Testis (tissue), 3 donors: ENCODE measurements around the gene COL11A1. TPM values are rescaled to one million over a fixed set of nuclear protein-coding genes. Genes with fewer than 3 reads are reported as not detected.

ENCODE experiments used
- DNase-seq: peaks from one replicate; pipeline ENCODE4 v3.0.0-alpha.2; 2019
- H3K27ac ChIP-seq, 2 donors: fragments of 200-600 bp; sonication (generic); one replicate each; pipeline ENCODE4 v1.5.1; 2019
- H3K27me3 ChIP-seq: fragments of 200-600 bp; sonication (generic); one replicate; pipeline ENCODE4 v1.5.1; 2019
- H3K36me3 ChIP-seq: fragments of 200-600 bp; sonication (generic); one replicate; pipeline ENCODE4 v1.5.1; 2017; ENCODE audit warnings: low read depth; ENCODE audit errors: missing control alignments
- H3K4me1 ChIP-seq: fragments of 200-600 bp; sonication (generic); one replicate; pipeline ENCODE4 v1.5.1; 2019
- H3K4me3 ChIP-seq, 2 donors: fragments of 200-600 bp; sonication (generic); one replicate each; pipeline ENCODE4 v1.5.1; 2017 to 2019
- H3K9me3 ChIP-seq: fragments of 200-600 bp; sonication (generic); one replicate; pipeline ENCODE4 v1.5.1; 2017
- POLR2A ChIP-seq: fragments of 450-650 bp; IDR thresholded peaks from one replicate; pipeline ENCODE4 v1.6.1; 2017; ENCODE audit warnings: antibody characterized with exemption, mild to moderate bottlenecking, moderate library complexity
- WGBS, 2 donors: methylation state at CpG; one replicate each; pipeline ENCODE4 v1.1.5; 2018; 5-methylcytosine and 5-hydroxymethylcytosine counted together
- intact Hi-C: fragments of 100-400 bp; cut with DNase I; formaldehyde crosslinking; loops from one replicate; pipeline ENCODE4 v1.15.1; 2023; ENCODE audit warnings: low total_unique reads
- polyA plus RNA-seq: library from polyadenylated mRNA; stranded (reverse); fragments of 350-450 nt; fragmentation: Illumina TruSeq; extraction: RNeasy Lipid Tissue Mini Kit (QIAGEN cat#74804); gene quantifications from one replicate; pipeline ENCODE4 v1.2.3, GENCODE V29; 2014; ENCODE audit warnings: low read depth, low replicate concordance; ENCODE audit not compliant: insufficient read depth
- total RNA-seq, 2 donors: library from RNA; depleted of rRNA; stranded (reverse); fragments of >200 nt; gene quantifications; one replicate each; pipeline ENCODE4 v1.2.3, GENCODE V29; 2016
- TF ChIP-seq, protein P1 (sequence below), 3 experiments: fragments of 450-650 bp in 2 of 3; fragments of 200-600 bp in 1 of 3; sonication (generic) in 1 of 3; IDR thresholded peaks; one replicate each; pipeline ENCODE4 v1.5.1; 2016 to 2019; ENCODE audit warnings: antibody characterized with exemption in 3 of 3, mild to moderate bottlenecking in 2 of 3, moderate library complexity in 1 of 3

COL11A1 gene
- total and polyA plus RNA-seq, 3 donors from 2014 or later: 3.5 to 7.0 (median 4.0) TPM

DNA sequence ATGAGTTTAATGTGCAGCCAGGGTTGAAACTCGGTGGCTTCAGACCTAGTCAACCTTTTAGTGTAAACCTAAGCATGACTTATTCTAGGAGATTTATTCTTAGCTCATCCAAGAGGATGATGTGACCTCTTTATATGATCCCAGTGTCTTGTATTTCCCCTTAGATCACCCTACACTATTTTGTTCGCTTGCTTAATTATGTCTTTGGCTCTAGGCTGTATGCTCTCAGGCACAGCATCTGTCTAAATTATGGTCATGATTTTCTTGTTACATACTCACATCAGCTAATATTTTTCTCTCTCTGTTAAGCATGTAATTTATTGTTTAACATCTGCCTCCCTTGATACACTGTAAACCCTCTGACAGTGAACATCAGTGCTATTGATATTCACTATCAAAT, 19.1 kb downstream of the COL11A1 start:
- Histone ChIP-seq H3K27me3 (no peaks in the 10 kb centered on the region), H3K27ac (no peak overlapping the region), H3K4me1 (no peaks in the 10 kb centered on the region), H3K36me3 (no peaks in the 10 kb centered on the region), H3K9me3 (no peaks in the 10 kb centered on the region), H3K4me3 (no peak overlapping the region)
- intact Hi-C loops: no loop called here
- TF ChIP-seq, protein P1, sequence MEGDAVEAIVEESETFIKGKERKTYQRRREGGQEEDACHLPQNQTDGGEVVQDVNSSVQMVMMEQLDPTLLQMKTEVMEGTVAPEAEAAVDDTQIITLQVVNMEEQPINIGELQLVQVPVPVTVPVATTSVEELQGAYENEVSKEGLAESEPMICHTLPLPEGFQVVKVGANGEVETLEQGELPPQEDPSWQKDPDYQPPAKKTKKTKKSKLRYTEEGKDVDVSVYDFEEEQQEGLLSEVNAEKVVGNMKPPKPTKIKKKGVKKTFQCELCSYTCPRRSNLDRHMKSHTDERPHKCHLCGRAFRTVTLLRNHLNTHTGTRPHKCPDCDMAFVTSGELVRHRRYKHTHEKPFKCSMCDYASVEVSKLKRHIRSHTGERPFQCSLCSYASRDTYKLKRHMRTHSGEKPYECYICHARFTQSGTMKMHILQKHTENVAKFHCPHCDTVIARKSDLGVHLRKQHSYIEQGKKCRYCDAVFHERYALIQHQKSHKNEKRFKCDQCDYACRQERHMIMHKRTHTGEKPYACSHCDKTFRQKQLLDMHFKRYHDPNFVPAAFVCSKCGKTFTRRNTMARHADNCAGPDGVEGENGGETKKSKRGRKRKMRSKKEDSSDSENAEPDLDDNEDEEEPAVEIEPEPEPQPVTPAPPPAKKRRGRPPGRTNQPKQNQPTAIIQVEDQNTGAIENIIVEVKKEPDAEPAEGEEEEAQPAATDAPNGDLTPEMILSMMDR (IDR thresholded peaks at IDR 0.05): no peak
- no peak for TF ChIP-seq POLR2A
- no peak for DNase-seq
- 86 to 96% methylated on average over 2 of the region's 2 CpGs for WGBS, 2 donors

GRCh38 chr1:103087256-103087655, 21.1 kb downstream of the COL11A1 start:
- 81 to 89% methylated on average over 1 of the region's 1 CpG for WGBS, 2 donors
- no peaks in the 10 kb centered on the region for H3K36me3 ChIP-seq
- DNase-seq: no peak

DNA sequence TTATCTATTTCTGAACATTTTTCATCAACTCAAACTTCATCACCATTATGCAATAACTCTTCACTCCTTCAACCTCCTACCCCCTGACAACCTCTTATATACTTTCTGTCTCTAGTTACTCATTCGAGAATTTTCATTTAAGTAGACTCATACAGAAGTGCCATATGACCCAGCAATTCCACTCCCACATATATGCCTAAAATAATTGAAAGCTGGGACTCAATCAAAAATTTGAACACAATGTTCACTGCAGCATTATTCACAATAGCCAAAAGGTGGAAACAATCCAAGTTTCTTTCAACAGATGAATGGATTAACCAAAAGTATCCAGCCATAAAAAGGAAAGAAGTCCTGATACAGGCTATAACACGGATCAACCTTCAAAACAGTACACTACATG, 24.1 kb downstream of the COL11A1 start:
- no peak overlapping the region for H3K27ac ChIP-seq
- 32 to 43% methylated on average over 2 of the region's 2 CpGs for WGBS, 2 donors
- intact Hi-C loops: no loop called here
- no peaks in the 10 kb centered on the region for H3K36me3 ChIP-seq
- no peaks in the 10 kb centered on the region for H3K4me1 ChIP-seq
- H3K27me3 ChIP-seq: no peaks in the 10 kb centered on the region
- no peak overlapping the region for H3K4me3 ChIP-seq
- no peak for DNase-seq
- H3K9me3 ChIP-seq: no peaks in the 10 kb centered on the region
- no peak for TF ChIP-seq POLR2A
- TF ChIP-seq, protein P1 (IDR thresholded peaks at IDR 0.05): no peak

More at GRCh38 chr1:103087256-103087655, 21.1 kb downstream of the COL11A1 start:
- Histone ChIP-seq H3K9me3 (no peaks in the 10 kb centered on the region), H3K4me3 (no peak overlapping the region), H3K4me1 (no peaks in the 10 kb centered on the region), H3K27me3 (no peaks in the 10 kb centered on the region), H3K27ac (no peak overlapping the region)
- intact Hi-C loops: no loop called here
- no peak for TF ChIP-seq POLR2A
- TF ChIP-seq, protein P1 (IDR thresholded peaks at IDR 0.05): no peak

DNA sequence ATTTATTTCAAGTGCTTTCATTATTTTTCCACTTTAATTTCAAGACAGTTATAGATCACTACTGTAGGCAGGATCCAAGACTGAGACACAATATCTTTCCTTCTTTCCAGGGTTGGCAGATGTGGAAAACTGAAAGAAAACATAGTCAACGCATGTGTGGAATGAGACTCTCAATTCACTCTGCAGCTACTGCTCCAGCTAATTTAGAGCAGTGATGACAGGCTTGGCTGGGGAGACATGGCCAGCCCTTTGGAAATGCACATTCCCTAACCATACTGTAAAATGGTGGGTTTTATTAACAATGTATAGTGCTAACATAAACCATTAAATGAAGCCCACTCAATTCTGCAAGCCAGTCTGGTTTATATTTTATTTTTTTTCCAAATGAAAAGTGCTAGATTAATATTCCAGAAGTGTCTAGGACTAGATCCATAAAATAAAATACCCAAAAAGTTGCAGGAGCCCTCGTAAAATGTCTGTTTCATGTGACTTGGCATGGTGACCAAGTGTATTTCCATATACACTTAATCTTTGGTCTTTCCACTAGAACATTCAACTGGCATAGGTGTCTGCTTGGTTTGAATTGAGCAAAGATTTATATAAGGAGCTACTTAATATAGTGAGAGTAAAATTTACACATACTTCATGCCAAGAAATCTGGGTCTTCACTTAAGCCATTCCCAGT, 32.9 kb downstream of the COL11A1 start:
- Histone ChIP-seq H3K9me3 (no peaks in the 10 kb centered on the region), H3K27ac (no peak overlapping the region), H3K4me1 (no peaks in the 10 kb centered on the region), H3K4me3 (no peak overlapping the region), H3K27me3 (no peaks in the 10 kb centered on the region), H3K36me3 (no peaks in the 10 kb centered on the region)
- TF ChIP-seq POLR2A: no peak
- TF ChIP-seq, protein P1 (IDR thresholded peaks at IDR 0.05): no peak
- WGBS, 2 donors: 79 to 85% methylated on average over 2 of the region's 2 CpGs
- no peak for DNase-seq
- intact Hi-C loops: no loop called here

GRCh38 chr1:103074224-103074623, 34.1 kb downstream of the COL11A1 start:
- DNase-seq: no peak
- H3K36me3 ChIP-seq: no peaks in the 10 kb centered on the region
- H3K4me1 ChIP-seq: no peaks in the 10 kb centered on the region
- TF ChIP-seq POLR2A: no peak
- TF ChIP-seq, protein P1 (IDR thresholded peaks at IDR 0.05): no peak
- intact Hi-C loops: no loop called here
- H3K9me3 ChIP-seq: no peaks in the 10 kb centered on the region
- H3K27ac ChIP-seq: no peak overlapping the region
- H3K27me3 ChIP-seq: no peaks in the 10 kb centered on the region
- H3K4me3 ChIP-seq: no peak overlapping the region
- 75 to 78% methylated on average over 6 of the region's 6 CpGs for WGBS, 2 donors
